ACC112 (cell line): ENCODE data around the gene ETNK2.

Experiments used
- H2AFZ ChIP-seq: fragments of 200-600 bp; sonication (generic); one replicate; pipeline ENCODE4 v1.6.0; 2017; ENCODE audit warnings: antibody characterized with exemption, low read length; ENCODE audit not compliant: unreplicated experiment
- H3K27ac ChIP-seq: fragments of 200-600 bp; sonication (generic); 2 replicates; pipeline ENCODE4 v1.5.1; 2014; ENCODE audit warnings: low read depth, mild to moderate bottlenecking, antibody characterized with exemption, low read length, moderate library complexity
- H3K27me3 ChIP-seq: fragments of 200-600 bp; sonication (generic); 2 replicates; pipeline ENCODE4 v1.6.1; 2014; ENCODE audit warnings: mild to moderate bottlenecking, antibody characterized with exemption, low read length, moderate library complexity, mixed read lengths; ENCODE audit not compliant: insufficient read depth
- H3K36me3 ChIP-seq: fragments of 200-600 bp; sonication (generic); 2 replicates; pipeline ENCODE4 v1.6.1; 2016; ENCODE audit warnings: mild to moderate bottlenecking, antibody characterized with exemption, low read length, moderate library complexity, mixed read lengths; ENCODE audit not compliant: insufficient read depth
- H3K4me1 ChIP-seq: fragments of 200-600 bp; sonication (generic); one replicate; pipeline ENCODE4 v1.6.1; 2016; ENCODE audit warnings: low read length, mixed read lengths; ENCODE audit not compliant: insufficient read depth, unreplicated experiment, control insufficient read depth
- H3K4me3 ChIP-seq: fragments of 200-600 bp; sonication (generic); 2 replicates; pipeline ENCODE4 v1.5.1; 2014; ENCODE audit warnings: mild to moderate bottlenecking, low read depth, low read length
- H3K79me2 ChIP-seq: fragments of 200-600 bp; sonication (generic); one replicate; pipeline ENCODE4 v1.6.0; 2016; ENCODE audit warnings: low read length; ENCODE audit not compliant: control insufficient read depth, unreplicated experiment, insufficient read depth

Gene ETNK2

GRCh38 chr1:204146309-204146708 is 5.5 kb downstream of the ETNK2 start:
- Histone ChIP-seq H3K27ac (no peak overlapping the region), H3K4me3 (no peak overlapping the region), H2AFZ (no peak overlapping the region), H3K79me2 (no peaks in the 10 kb centered on the region), H3K36me3 (no peaks in the 10 kb centered on the region), H3K27me3 (no peaks in the 10 kb centered on the region), H3K4me1 (no peaks in the 10 kb centered on the region)

GRCh38 chr1:204145033-204145504 is 6.8 kb downstream of the ETNK2 start:
- H3K79me2 ChIP-seq: no peaks in the 10 kb centered on the region
- no peak overlapping the region for H3K4me3 ChIP-seq

GRCh38 chr1:204143276-204144041 is 8.4 kb downstream of the ETNK2 start:
- Histone ChIP-seq H3K79me2 (no peaks in the 10 kb centered on the region), H3K4me3 (no peak overlapping the region), H3K36me3 (no peaks in the 10 kb centered on the region), H3K27ac (no peak overlapping the region), H2AFZ (no peak overlapping the region), H3K4me1 (no peaks in the 10 kb centered on the region), H3K27me3 (no peaks in the 10 kb centered on the region)

More at GRCh38 chr1:204145033-204145504, 6.8 kb downstream of the ETNK2 start:
- Histone ChIP-seq H3K27me3 (no peaks in the 10 kb centered on the region), H2AFZ (no peak overlapping the region), H3K27ac (no peak overlapping the region), H3K36me3 (no peaks in the 10 kb centered on the region), H3K4me1 (no peaks in the 10 kb centered on the region)

GRCh38 chr1:204142032-204142974 is 9.5 kb downstream of the ETNK2 start:
- Histone ChIP-seq H3K27me3 (no peaks in the 10 kb centered on the region), H3K79me2 (no peaks in the 10 kb centered on the region), H3K27ac (no peak overlapping the region), H3K4me3 (no peak overlapping the region), H3K4me1 (no peaks in the 10 kb centered on the region), H2AFZ (no peak overlapping the region), H3K36me3 (no peaks in the 10 kb centered on the region)

- Histone ChIP-seq H3K79me2 (no peaks in the 10 kb centered on the region), H3K27ac (no peak overlapping the region), H2AFZ (no peak overlapping the region), H3K36me3 (no peaks in the 10 kb centered on the region), H3K4me3 (no peak overlapping the region), H3K4me1 (no peaks in the 10 kb centered on the region), H3K27me3 (no peaks in the 10 kb centered on the region)
Observed at GRCh38 chr1:204141131-204141530, 10.7 kb downstream of the ETNK2 start.

GRCh38 chr1:204139952-204140351 is 11.9 kb downstream of the ETNK2 start:
- Histone ChIP-seq H2AFZ (no peak overlapping the region), H3K79me2 (no peaks in the 10 kb centered on the region), H3K36me3 (no peaks in the 10 kb centered on the region), H3K27ac (no peak overlapping the region), H3K4me3 (no peak overlapping the region), H3K27me3 (no peaks in the 10 kb centered on the region), H3K4me1 (no peaks in the 10 kb centered on the region)

GRCh38 chr1:204139088-204139487 is 12.8 kb downstream of the ETNK2 start:
- no peaks in the 10 kb centered on the region for H3K36me3 ChIP-seq
- H2AFZ ChIP-seq: no peak overlapping the region
- H3K79me2 ChIP-seq: no peaks in the 10 kb centered on the region
- H3K4me1 ChIP-seq: peaks cover 5% of the 10 kb centered on the region
- H3K27me3 ChIP-seq: no peaks in the 10 kb centered on the region
- H3K4me3 ChIP-seq: no peak overlapping the region
- no peak overlapping the region for H3K27ac ChIP-seq

GRCh38 chr1:204136814-204137213 is 15.0 kb downstream of the ETNK2 start:
- no peaks in the 10 kb centered on the region for H3K79me2 ChIP-seq
- H3K4me3 ChIP-seq: no peak overlapping the region
- no peak overlapping the region for H3K27ac ChIP-seq
- no peaks in the 10 kb centered on the region for H3K36me3 ChIP-seq
- no peaks in the 10 kb centered on the region for H3K27me3 ChIP-seq
- H2AFZ ChIP-seq: no peak overlapping the region
- peaks cover 10% of the 10 kb centered on the region for H3K4me1 ChIP-seq

GRCh38 chr1:204134103-204134502 is 17.7 kb downstream of the ETNK2 start:
- Histone ChIP-seq H2AFZ (no peak overlapping the region), H3K27me3 (no peaks in the 10 kb centered on the region), H3K36me3 (no peaks in the 10 kb centered on the region), H3K4me3 (no peak overlapping the region), H3K27ac (no peak overlapping the region), H3K4me1 (peaks cover 34% of the 10 kb centered on the region), H3K79me2 (no peaks in the 10 kb centered on the region)

- no peaks in the 10 kb centered on the region for H3K27me3 ChIP-seq
- no peak overlapping the region for H3K4me3 ChIP-seq
- H2AFZ ChIP-seq: no peak overlapping the region
- no peaks in the 10 kb centered on the region for H3K79me2 ChIP-seq
- no peaks in the 10 kb centered on the region for H3K36me3 ChIP-seq
- no peak overlapping the region for H3K27ac ChIP-seq
- peaks cover 34% of the 10 kb centered on the region for H3K4me1 ChIP-seq
Observed at GRCh38 chr1:204132718-204133117, 19.1 kb downstream of the ETNK2 start.
